HepG2 (cell line): ENCODE measurements around the gene COL8A2. TPM values are rescaled to one million over a fixed set of nuclear protein-coding genes. Genes with fewer than 3 reads are reported as not detected.

Source experiments
- CENPX ChIP-seq: sonication (generic); formaldehyde crosslinking; IDR thresholded peaks from 2 replicates; pipeline ENCODE4 v1.9.0; 2021; ENCODE audit warnings: mild to moderate bottlenecking, missing genetic modification reagents, moderate library complexity
- HDAC1 ChIP-seq: sonication (generic); formaldehyde crosslinking; IDR thresholded peaks from 2 replicates; pipeline ENCODE4 v1.5.1; 2020; ENCODE audit warnings: mild to moderate bottlenecking, missing genetic modification reagents
- JUNB ChIP-seq: sonication (generic); formaldehyde crosslinking; IDR thresholded peaks from 2 replicates; pipeline ENCODE4 v1.8.0; 2022; ENCODE audit warnings: missing genetic modification reagents, mild to moderate bottlenecking, borderline replicate concordance
- NFE2 ChIP-seq: sonication (generic); formaldehyde crosslinking; IDR thresholded peaks from 2 replicates; pipeline ENCODE4 v1.4.0; 2020; ENCODE audit warnings: missing genetic modification reagents
- PLRG1 ChIP-seq: fragments of 450-650 bp; conservative IDR thresholded peaks from 2 replicates; pipeline ENCODE4 v1.6.1; 2016
- POGK ChIP-seq: sonication (generic); formaldehyde crosslinking; conservative IDR thresholded peaks from 2 replicates; pipeline ENCODE4 v1.8.0; 2022; ENCODE audit warnings: mild to moderate bottlenecking, moderate library complexity, missing genetic modification reagents
- RFX3 ChIP-seq: IDR thresholded peaks from 2 replicates; pipeline ENCODE4 v1.6.1; 2016; ENCODE audit warnings: missing biosample characterization, missing genetic modification reagents
- RXRB ChIP-seq: IDR thresholded peaks from 2 replicates; pipeline ENCODE4 v1.6.1; 2016; ENCODE audit warnings: borderline replicate concordance, missing genetic modification reagents, missing compliant biosample characterization
- SMAD9 ChIP-seq: sonication (generic); formaldehyde crosslinking; IDR thresholded peaks from 2 replicates; pipeline ENCODE4 v1.5.1; 2020; ENCODE audit warnings: mild to moderate bottlenecking, missing genetic modification reagents
- THAP8 ChIP-seq: sonication (generic); formaldehyde crosslinking; IDR thresholded peaks from 2 replicates; pipeline ENCODE4 v1.5.1; 2020; ENCODE audit warnings: missing genetic modification reagents, mild to moderate bottlenecking, borderline replicate concordance
- ZNF639 ChIP-seq: conservative IDR thresholded peaks from 2 replicates; pipeline ENCODE4 v1.6.1; 2018; ENCODE audit warnings: missing genetic modification reagents
- ZNF781 ChIP-seq: sonication (generic); formaldehyde crosslinking; IDR thresholded peaks from 2 replicates; pipeline ENCODE4 v1.5.1; 2020; ENCODE audit warnings: borderline replicate concordance, mild to moderate bottlenecking, missing genetic modification reagents; ENCODE audit errors: not compliant biosample characterization
- polyA plus RNA-seq, 8 experiments: library from polyadenylated mRNA; depleted of rRNA in 3 of 8; stranded (reverse) in 7 of 8; unstranded in 1 of 8; fragments of >200 nt; fragmentation: Illumina TruSeq in 4 of 8; extraction: Trizol in 4 of 8; gene quantifications; 2 replicates each; pipeline versions ENCODE4 v1.2.1 to v1.2.3, GENCODE V29; 2011 to 2016; ENCODE audit warnings: low read depth in 4 of 8, missing spikeins in 1 of 8, mixed read lengths in 1 of 8; ENCODE audit not compliant: insufficient read depth in 1 of 8
- total RNA-seq, 5 experiments: library from RNA; depleted of rRNA; stranded (reverse); fragments of >200 nt; fragmentation: Illumina TruSeq; extraction: Trizol; gene quantifications; 2 replicates each; pipeline ENCODE4 v1.2.3, GENCODE V29; 2016; ENCODE audit warnings: low read depth in 1 of 5
- TF ChIP-seq, protein P1 (sequence below): sonication (generic); formaldehyde crosslinking; conservative IDR thresholded peaks from 2 replicates; pipeline ENCODE4 v1.8.0; 2022; ENCODE audit warnings: low read depth, missing genetic modification reagents
- TF ChIP-seq, protein P2 (sequence below): sonication (generic); formaldehyde crosslinking; IDR thresholded peaks from 2 replicates; pipeline ENCODE4 v1.5.1; 2020; ENCODE audit warnings: missing genetic modification reagents, mild to moderate bottlenecking, borderline replicate concordance

COL8A2 gene
- total and polyA plus RNA-seq, 2 of the 13 experiments (the other 11 are each of a cell fraction or from before 2014, with no cell fraction given) = 0.13 to 0.24 TPM

- TF ChIP-seq THAP8 (CRISPR knock-in tag) = peak; percentile 74; the same call in 1 of the 2 replicates
- TF ChIP-seq, protein P1, sequence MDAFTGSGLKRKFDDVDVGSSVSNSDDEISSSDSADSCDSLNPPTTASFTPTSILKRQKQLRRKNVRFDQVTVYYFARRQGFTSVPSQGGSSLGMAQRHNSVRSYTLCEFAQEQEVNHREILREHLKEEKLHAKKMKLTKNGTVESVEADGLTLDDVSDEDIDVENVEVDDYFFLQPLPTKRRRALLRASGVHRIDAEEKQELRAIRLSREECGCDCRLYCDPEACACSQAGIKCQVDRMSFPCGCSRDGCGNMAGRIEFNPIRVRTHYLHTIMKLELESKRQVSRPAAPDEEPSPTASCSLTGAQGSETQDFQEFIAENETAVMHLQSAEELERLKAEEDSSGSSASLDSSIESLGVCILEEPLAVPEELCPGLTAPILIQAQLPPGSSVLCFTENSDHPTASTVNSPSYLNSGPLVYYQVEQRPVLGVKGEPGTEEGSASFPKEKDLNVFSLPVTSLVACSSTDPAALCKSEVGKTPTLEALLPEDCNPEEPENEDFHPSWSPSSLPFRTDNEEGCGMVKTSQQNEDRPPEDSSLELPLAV (CRISPR knock-in tag) = no peak
- TF ChIP-seq PLRG1 = no peak
- peak; percentile 89 for TF ChIP-seq POGK (CRISPR knock-in tag)
- TF ChIP-seq NFE2 (CRISPR knock-in tag) = no peak
- no peak for TF ChIP-seq CENPX (CRISPR knock-in tag)
- peak; percentile 55; the same call in 1 of the 2 replicates for TF ChIP-seq RXRB
- peak; percentile 90 for TF ChIP-seq HDAC1 (CRISPR knock-in tag)
- TF ChIP-seq JUNB (CRISPR knock-in tag) = no peak
- peak; percentile 70; the same call in 1 of the 2 replicates for TF ChIP-seq ZNF639 (CRISPR knock-in tag)
- TF ChIP-seq ZNF781 (CRISPR knock-in tag) = no peak
- TF ChIP-seq, protein P2, sequence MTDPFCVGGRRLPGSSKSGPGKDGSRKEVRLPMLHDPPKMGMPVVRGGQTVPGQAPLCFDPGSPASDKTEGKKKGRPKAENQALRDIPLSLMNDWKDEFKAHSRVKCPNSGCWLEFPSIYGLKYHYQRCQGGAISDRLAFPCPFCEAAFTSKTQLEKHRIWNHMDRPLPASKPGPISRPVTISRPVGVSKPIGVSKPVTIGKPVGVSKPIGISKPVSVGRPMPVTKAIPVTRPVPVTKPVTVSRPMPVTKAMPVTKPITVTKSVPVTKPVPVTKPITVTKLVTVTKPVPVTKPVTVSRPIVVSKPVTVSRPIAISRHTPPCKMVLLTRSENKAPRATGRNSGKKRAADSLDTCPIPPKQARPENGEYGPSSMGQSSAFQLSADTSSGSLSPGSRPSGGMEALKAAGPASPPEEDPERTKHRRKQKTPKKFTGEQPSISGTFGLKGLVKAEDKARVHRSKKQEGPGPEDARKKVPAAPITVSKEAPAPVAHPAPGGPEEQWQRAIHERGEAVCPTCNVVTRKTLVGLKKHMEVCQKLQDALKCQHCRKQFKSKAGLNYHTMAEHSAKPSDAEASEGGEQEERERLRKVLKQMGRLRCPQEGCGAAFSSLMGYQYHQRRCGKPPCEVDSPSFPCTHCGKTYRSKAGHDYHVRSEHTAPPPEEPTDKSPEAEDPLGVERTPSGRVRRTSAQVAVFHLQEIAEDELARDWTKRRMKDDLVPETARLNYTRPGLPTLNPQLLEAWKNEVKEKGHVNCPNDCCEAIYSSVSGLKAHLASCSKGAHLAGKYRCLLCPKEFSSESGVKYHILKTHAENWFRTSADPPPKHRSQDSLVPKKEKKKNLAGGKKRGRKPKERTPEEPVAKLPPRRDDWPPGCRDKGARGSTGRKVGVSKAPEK (CRISPR knock-in tag) = no peak
- TF ChIP-seq RFX3 = no peak
- peak; percentile 38; the same call in 1 of the 2 replicates for TF ChIP-seq SMAD9
Measured at GRCh38 chr1:36149237-36149972, 24.4 kb upstream of the COL8A2 start, which contains the start of gene TRAPPC3 (continued).
